ENCODE measurements around the gene PGLYRP4. TPM values are rescaled to one million over a fixed set of nuclear protein-coding genes. Genes with fewer than 3 reads are reported as not detected.

Gene PGLYRP4
- total and polyA plus RNA-seq, 9 donors, result not detected

GRCh38 chr1:153375511-153375910 lies 26.9 kb upstream of the PGLYRP4 start, which contains the start of gene S100A12:
S100A12 (minus strand) TSS chr1:153375621; CDS start chr1:153374592, 1,029 bp downstream.
- H3K9me3 ChIP-seq, result no peaks in the 10 kb centered on the region
- no peak within 1 kb of the TSS for H3K4me3 ChIP-seq
- TF ChIP-seq POLR2A (IDR thresholded peaks at IDR 0.05) (no peak), EP300 (IDR thresholded peaks at IDR 0.05) (no peak), CTCF (IDR thresholded peaks at IDR 0.05) (no peak)
- H3K27ac ChIP-seq, result no peak within 1 kb of the TSS
- 64 to 86% (median 86%) methylated on average over 1 of the region's 1 CpG for WGBS, 3 donors
- DNase-seq, result no peak
- no peaks in the 10 kb centered on the region for H3K36me3 ChIP-seq
- H3K4me1 ChIP-seq (ENCODE audit: insufficient read depth), result no peaks in the 10 kb centered on the region
- intact Hi-C loops (cut with DNase I), result no loop called here
- H3K27me3 ChIP-seq, result no peaks in the 10 kb centered on the region

DNA sequence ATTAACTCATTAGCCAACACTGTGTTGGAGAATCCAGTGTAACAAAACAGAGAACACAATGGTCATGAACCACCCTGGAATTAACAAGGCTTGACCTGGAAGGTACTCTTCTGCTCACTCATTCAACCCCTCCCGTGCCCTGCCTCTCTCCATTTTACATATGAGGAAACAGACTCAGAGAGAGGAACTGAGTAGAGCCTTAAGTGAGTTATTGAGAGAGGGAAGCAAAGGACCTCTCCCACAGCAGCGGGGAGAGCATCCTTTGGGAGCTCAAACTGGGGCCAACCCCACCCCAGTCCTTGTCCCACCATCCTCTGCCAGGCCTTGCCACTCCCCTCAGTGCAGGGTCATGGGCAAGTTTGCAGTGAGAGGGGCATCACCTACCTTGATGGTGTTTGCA lies 25.4 kb upstream of the PGLYRP4 start:
- WGBS, 3 donors, result 77 to 86% (median 83%) methylated on average over 2 of the region's 2 CpGs

GRCh38 chr1:153372571-153372970 lies 23.9 kb upstream of the PGLYRP4 start:
- TF ChIP-seq EP300 (IDR thresholded peaks at IDR 0.05), result no peak
- no peak for TF ChIP-seq CTCF (IDR thresholded peaks at IDR 0.05)
- intact Hi-C loops (cut with DNase I), result no loop called here
- WGBS, 3 donors, result 84 to 87% (median 86%) methylated on average over 2 of the region's 2 CpGs
- DNase-seq, result no peak
- H3K4me3 ChIP-seq, result no peak overlapping the region
- no peaks in the 10 kb centered on the region for H3K4me1 ChIP-seq (ENCODE audit: insufficient read depth)
- H3K36me3 ChIP-seq, result no peaks in the 10 kb centered on the region
- no peaks in the 10 kb centered on the region for H3K27me3 ChIP-seq
- H3K27ac ChIP-seq, result no peak overlapping the region
- no peaks in the 10 kb centered on the region for H3K9me3 ChIP-seq

More for the DNA sequence above, 25.4 kb upstream of the PGLYRP4 start:
- H3K9me3 ChIP-seq, result no peaks in the 10 kb centered on the region
- H3K27me3 ChIP-seq, result no peaks in the 10 kb centered on the region
- H3K4me1 ChIP-seq (ENCODE audit: insufficient read depth), result no peaks in the 10 kb centered on the region
- H3K27ac ChIP-seq, result no peak overlapping the region
- no peak for DNase-seq
- intact Hi-C loops (cut with DNase I), result no loop called here
- H3K4me3 ChIP-seq, result no peak overlapping the region
- H3K36me3 ChIP-seq, result no peaks in the 10 kb centered on the region
- TF ChIP-seq CTCF (IDR thresholded peaks at IDR 0.05) (no peak), EP300 (IDR thresholded peaks at IDR 0.05) (no peak)

DNA sequence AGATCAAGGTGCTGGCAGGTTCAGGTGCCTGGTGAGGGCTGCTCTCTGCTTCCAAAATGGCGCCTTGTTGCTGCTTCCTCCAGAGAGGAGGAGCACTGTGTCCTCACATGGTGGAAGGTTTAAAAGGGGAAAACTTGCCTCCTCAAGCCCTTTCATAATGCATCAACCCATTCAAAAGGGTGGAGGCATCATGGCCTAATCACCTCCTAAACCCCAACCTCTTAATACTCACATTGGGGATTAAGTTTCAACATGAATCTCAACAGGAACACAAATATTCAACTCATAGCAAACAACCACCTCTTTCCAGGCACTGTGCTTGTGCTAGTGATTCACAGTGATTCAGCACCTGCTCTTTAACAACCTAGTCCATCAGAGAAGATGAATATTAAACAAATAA lies 22.6 kb upstream of the PGLYRP4 start:
- Histone ChIP-seq H3K27me3 (no peaks in the 10 kb centered on the region), H3K4me1 (ENCODE audit: insufficient read depth) (no peaks in the 10 kb centered on the region), H3K4me3 (no peak overlapping the region), H3K9me3 (no peaks in the 10 kb centered on the region), H3K27ac (no peak overlapping the region), H3K36me3 (no peaks in the 10 kb centered on the region)
- DNase-seq, result no peak
- TF ChIP-seq CTCF (IDR thresholded peaks at IDR 0.05), result no peak
- intact Hi-C loops (cut with DNase I), result no loop called here
- WGBS, 3 donors, result 92 to 95% (median 93%) methylated on average over 1 of the region's 1 CpG

DNA sequence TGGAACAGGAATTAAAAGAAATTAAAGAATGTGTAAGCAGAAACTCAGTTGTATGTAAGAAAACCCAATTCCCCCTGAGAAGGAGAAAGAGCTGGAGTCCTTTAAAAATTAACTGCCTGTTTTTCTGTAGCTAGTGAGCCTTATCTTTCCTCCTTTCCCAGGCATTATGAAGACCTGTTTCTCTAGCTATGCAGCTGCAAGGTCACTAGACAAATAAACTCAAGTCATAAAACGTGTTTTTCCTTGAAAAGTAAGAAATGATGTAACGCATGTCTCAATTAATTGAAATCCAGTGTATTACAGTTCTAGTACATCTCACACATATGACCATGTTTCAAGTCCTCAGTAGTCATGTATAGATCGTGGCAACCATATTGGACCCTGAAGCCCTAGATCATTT lies 21.5 kb upstream of the PGLYRP4 start:
- no peak for TF ChIP-seq POLR2A (IDR thresholded peaks at IDR 0.05)
- TF ChIP-seq EP300 (IDR thresholded peaks at IDR 0.05), result no peak
- no peak for TF ChIP-seq CTCF (IDR thresholded peaks at IDR 0.05)
- no peaks in the 10 kb centered on the region for H3K27me3 ChIP-seq
- no peaks in the 10 kb centered on the region for H3K36me3 ChIP-seq
- H3K9me3 ChIP-seq, result no peaks in the 10 kb centered on the region
- WGBS, 3 donors, result 36 to 37% (median 37%) methylated on average over 3 of the region's 3 CpGs
- no peaks in the 10 kb centered on the region for H3K4me1 ChIP-seq (ENCODE audit: insufficient read depth)
- no peak overlapping the region for H3K27ac ChIP-seq
- no peak for DNase-seq
- H3K4me3 ChIP-seq, result no peak overlapping the region
- intact Hi-C loops (cut with DNase I), result no loop called here

Measured in ovary (tissue), 9 donors.